Mucosa of rectum (tissue), 2 donors: ENCODE results near the gene CD74.
"Not testable (repeated sequence)": the region's sequence is repeated elsewhere in the genome, so short reads cannot be mapped to it uniquely, and the experiment has no call there.

ENCODE experiments used
- H3K27ac ChIP-seq, 2 donors: one replicate each; pipeline ENCODE4 v1.7.0; 2013; ENCODE audit warnings: inconsistent platforms in 2 of 2, low read depth in 2 of 2, low read length in 2 of 2
- H3K27me3 ChIP-seq, 2 donors: one replicate each; pipeline ENCODE4 v1.7.0; 2013; ENCODE audit warnings: low read length in 2 of 2; ENCODE audit not compliant: control insufficient read depth in 2 of 2, insufficient read depth in 2 of 2
- H3K36me3 ChIP-seq, 2 donors: one replicate each; pipeline ENCODE4 v1.7.0; 2013; ENCODE audit warnings: low read length in 2 of 2; ENCODE audit not compliant: control insufficient read depth in 2 of 2, insufficient read depth in 2 of 2
- H3K4me1 ChIP-seq, 2 donors: one replicate each; pipeline ENCODE4 v1.7.0; 2013; ENCODE audit warnings: low read length in 2 of 2, mild to moderate bottlenecking in 1 of 2; ENCODE audit not compliant: control insufficient read depth in 2 of 2, insufficient read depth in 2 of 2
- H3K4me3 ChIP-seq, 2 donors: one replicate each; pipeline ENCODE4 v1.7.0; 2013; ENCODE audit warnings: low read length in 2 of 2
- H3K9ac ChIP-seq, 2 donors: one replicate each; pipeline ENCODE4 v1.7.0; 2013; ENCODE audit warnings: low read length in 2 of 2, low read depth in 1 of 2, mild to moderate bottlenecking in 1 of 2
- H3K9me3 ChIP-seq, 2 donors: one replicate each; pipeline ENCODE4 v1.7.0; 2013; ENCODE audit warnings: low read length in 2 of 2; ENCODE audit not compliant: control insufficient read depth in 2 of 2
- donor health status: healthy.
- donor health status: Normal muscosa, but diverticular disease.

Gene CD74

GRCh38 chr5:150412319-150413175, at the start of gene CD74:
Gene CD74, minus strand, starts transcription at chr5:150412910. Its CDS starts 161 bp downstream, at chr5:150412749.
- Histone ChIP-seq H3K27me3 (no peaks in the 10 kb centered on the region), H3K9me3 (no peaks in the 10 kb centered on the region), H3K4me3 (peak within 1 kb of the TSS; percentile 78 to 88), H3K9ac (peak within 1 kb of the TSS; percentile 70 to 84), H3K27ac (peak within 1 kb of the TSS; percentile 83 to 90), H3K4me1 (peaks cover 16 to 23% of the 10 kb centered on the region in 2 donors), H3K36me3 (no peaks in the 10 kb centered on the region)

GRCh38 chr5:150461231-150461630, 48.5 kb upstream of the CD74 start:
- H3K4me1 ChIP-seq: no peaks in the 10 kb centered on the region
- H3K27ac ChIP-seq: no peak overlapping the region

GRCh38 chr5:150460781-150461180, 48.1 kb upstream of the CD74 start:
- Histone ChIP-seq H3K4me3 (no peak overlapping the region), H3K9me3 (no peaks in the 10 kb centered on the region), H3K27me3 (no peaks in the 10 kb centered on the region), H3K36me3 (no peaks in the 10 kb centered on the region), H3K9ac (no peak overlapping the region), H3K27ac (no peak overlapping the region), H3K4me1 (no peaks in the 10 kb centered on the region)

More at GRCh38 chr5:150461231-150461630, 48.5 kb upstream of the CD74 start:
- Histone ChIP-seq H3K27me3 (no peaks in the 10 kb centered on the region), H3K9me3 (no peaks in the 10 kb centered on the region), H3K9ac (no peak overlapping the region), H3K36me3 (no peaks in the 10 kb centered on the region), H3K4me3 (no peak overlapping the region)

- no peaks in the 10 kb centered on the region for H3K36me3 ChIP-seq
- no peak overlapping the region for H3K27ac ChIP-seq
- no peaks in the 10 kb centered on the region for H3K27me3 ChIP-seq
- H3K9me3 ChIP-seq: no peaks in the 10 kb centered on the region
- no peak overlapping the region for H3K4me3 ChIP-seq
- no peaks in the 10 kb centered on the region for H3K4me1 ChIP-seq
- H3K9ac ChIP-seq: no peak overlapping the region
Measured at GRCh38 chr5:150458802-150459557, 46.3 kb upstream of the CD74 start.

GRCh38 chr5:150457562-150458240, 45.0 kb upstream of the CD74 start:
- Histone ChIP-seq H3K36me3 (no peaks in the 10 kb centered on the region), H3K9me3 (no peaks in the 10 kb centered on the region), H3K4me3 (no peak overlapping the region), H3K9ac (no peak overlapping the region), H3K27ac (no peak overlapping the region), H3K4me1 (no peaks in the 10 kb centered on the region), H3K27me3 (no peaks in the 10 kb centered on the region)

GRCh38 chr5:150457121-150457520, 44.4 kb upstream of the CD74 start:
- no peaks in the 10 kb centered on the region for H3K27me3 ChIP-seq
- no peaks in the 10 kb centered on the region for H3K9me3 ChIP-seq
- no peak overlapping the region for H3K4me3 ChIP-seq
- no peaks in the 10 kb centered on the region for H3K36me3 ChIP-seq
- H3K27ac ChIP-seq: no peak overlapping the region
- no peak overlapping the region for H3K9ac ChIP-seq
- no peaks in the 10 kb centered on the region for H3K4me1 ChIP-seq

- H3K36me3 ChIP-seq: no peaks in the 10 kb centered on the region
- H3K27ac ChIP-seq: no peak overlapping the region
- no peak overlapping the region for H3K4me3 ChIP-seq
- no peaks in the 10 kb centered on the region for H3K27me3 ChIP-seq
- H3K4me1 ChIP-seq: no peaks in the 10 kb centered on the region
- H3K9me3 ChIP-seq: no peaks in the 10 kb centered on the region
- no peak overlapping the region for H3K9ac ChIP-seq
Measured at GRCh38 chr5:150454492-150455229, 42.0 kb upstream of the CD74 start.

- not testable (repeated sequence) for H3K27me3 ChIP-seq, H3K4me1 ChIP-seq, H3K4me3 ChIP-seq, H3K36me3 ChIP-seq, H3K9ac ChIP-seq, H3K9me3 ChIP-seq, H3K27ac ChIP-seq
Measured at GRCh38 chr5:150454027-150454426, 41.3 kb upstream of the CD74 start.

- Histone ChIP-seq H3K27ac (no peak overlapping the region), H3K27me3 (no peaks in the 10 kb centered on the region), H3K9me3 (no peaks in the 10 kb centered on the region), H3K4me3 (no peak overlapping the region), H3K4me1 (peaks cover 10 to 14% of the 10 kb centered on the region in 2 donors), H3K9ac (no peak overlapping the region), H3K36me3 (peaks cover 0 to 1% of the 10 kb centered on the region in 2 donors)
Measured at GRCh38 chr5:150452914-150453313, 40.2 kb upstream of the CD74 start.
